Activated CD4-positive, alpha-beta T cell treated with anti-CD3 and anti-CD28 coated beads, Interleukin-2, amount 50 U/mL, for 1 hour (primary cell): ENCODE data around the gene CCDC158.
"Not testable (repeated sequence)": the region's sequence is repeated elsewhere in the genome, so short reads cannot be mapped to it uniquely, and the experiment has no call there.

ENCODE experiments used
- DNase-seq: peaks from one replicate; pipeline ENCODE4 v3.0.0-alpha.2; 2020

The CCDC158 gene

DNA sequence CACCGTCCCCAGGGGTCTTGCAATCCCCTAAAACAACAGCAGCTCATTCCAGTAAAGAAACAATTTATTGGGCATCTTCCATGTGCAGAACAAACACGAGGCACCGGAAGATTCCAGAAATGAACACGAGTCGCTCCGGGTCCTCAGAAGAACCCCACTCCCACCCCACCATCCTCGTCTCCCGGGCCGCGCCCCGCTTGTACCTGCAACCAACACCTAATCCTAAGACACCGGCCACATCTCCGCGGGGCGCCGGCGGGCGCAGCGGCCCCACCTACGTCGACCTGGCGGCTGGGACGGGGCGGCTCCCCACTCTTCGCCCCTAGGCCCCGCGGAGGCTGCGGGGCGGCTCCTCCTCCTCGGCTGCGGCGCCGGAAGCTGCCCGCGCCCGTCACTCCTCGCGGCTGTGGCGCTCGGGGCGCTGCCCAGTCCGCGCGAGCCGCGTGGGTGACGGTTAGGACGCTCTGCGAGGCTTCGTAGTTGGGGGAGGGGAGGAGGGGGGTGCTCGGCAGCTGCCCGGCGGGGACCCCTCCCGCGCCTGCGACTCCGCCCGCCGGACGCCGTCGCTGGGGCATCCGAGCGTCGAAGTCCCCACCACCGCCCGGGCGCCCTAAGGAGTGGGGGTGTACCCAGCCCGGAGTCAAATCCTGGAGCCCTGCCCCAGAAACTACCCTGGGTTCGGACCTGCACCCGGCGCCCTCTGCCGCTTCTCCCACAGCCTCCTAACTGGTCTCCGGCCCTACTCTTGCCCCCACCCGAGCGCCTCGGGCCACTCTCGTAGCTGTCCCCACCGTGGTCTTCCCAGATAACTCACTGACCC is at the start of gene CCDC158:
CCDC158 (minus strand) TSS at position 380 of the 820 bp plus-strand sequence. CDS start 17,934 bp downstream, outside the sequence.
- DNase-seq, result no peak

DNA sequence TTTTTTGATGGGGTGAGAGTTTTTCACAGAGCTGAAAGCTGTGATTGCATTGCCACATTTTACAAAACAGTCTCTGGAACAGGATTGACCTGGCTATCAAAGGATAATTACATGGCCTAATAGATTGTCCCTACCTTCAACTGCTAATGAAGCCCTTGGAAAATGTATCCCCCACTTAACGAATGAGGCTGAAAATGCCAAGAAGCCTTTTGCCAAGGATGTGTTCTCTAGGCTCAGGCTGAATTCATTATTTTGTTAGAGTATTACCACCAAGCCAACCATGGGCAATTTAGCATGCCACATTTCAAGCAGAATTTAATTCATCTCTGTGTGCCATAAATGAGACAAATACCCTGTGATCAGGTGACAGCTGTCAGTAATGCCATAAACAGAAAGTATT is 49.6 kb upstream of the CCDC158 start:
- no peak for DNase-seq

DNA sequence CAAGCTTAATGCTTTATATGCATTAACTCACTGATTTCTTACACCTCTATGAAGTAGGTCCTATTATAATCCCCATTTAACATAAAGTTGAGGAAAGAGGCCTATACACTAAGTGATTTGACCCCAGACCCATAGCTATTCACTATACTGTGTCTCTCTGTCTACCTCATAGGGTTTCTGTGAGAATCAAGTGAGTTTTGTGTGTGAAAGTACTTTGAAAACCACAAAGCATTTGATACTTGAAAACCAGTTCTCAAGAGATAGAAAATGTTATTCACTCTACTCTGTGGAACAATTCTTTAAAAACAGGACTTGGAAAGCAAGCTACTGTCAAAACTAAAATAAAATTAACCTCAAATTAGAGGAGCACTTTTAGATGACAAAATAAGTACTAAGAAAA is 49.1 kb upstream of the CCDC158 start:
- no peak for DNase-seq

DNA sequence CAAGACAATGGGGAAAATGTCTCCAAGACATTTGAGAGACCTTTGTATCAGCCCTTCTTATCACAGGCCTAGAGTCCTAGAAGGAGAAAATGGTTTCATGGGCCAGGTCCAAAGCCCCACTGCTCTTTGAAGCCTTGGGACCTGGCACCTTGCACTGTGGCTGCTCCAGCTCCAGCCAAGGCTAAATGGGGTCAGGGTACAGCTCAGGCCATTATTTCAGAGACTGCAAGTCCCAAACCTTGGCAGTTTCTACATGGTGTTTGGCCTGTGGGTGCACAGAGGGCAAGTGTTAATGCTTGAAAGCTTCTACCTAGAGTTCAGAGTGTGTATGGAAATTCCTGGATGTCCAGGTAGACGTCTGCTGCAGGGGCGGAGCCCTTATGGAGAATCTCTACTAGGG is 42.6 kb upstream of the CCDC158 start:
- DNase-seq, result no peak

DNA sequence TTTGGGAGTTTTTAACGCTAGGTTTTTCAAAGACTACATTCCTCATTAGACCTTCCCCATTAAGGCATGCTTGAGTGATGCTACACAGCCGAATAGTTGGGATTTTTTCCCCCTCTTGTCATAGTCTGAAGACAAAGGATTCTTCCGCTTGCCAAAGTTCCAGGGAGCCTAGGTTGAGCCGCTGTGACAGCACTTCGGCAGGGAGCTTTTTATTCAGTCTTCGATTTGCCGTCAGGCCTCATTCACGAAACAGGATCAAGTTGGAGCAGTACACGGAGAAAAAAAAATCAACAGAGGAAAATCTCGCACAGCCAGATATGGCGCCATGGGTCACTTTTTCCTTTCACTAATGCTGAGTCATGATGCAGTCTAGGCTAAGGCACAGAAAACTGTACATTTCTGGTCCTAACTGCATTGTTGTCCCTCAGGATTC is 38.4 kb upstream of the CCDC158 start:
- no peak for DNase-seq

DNA sequence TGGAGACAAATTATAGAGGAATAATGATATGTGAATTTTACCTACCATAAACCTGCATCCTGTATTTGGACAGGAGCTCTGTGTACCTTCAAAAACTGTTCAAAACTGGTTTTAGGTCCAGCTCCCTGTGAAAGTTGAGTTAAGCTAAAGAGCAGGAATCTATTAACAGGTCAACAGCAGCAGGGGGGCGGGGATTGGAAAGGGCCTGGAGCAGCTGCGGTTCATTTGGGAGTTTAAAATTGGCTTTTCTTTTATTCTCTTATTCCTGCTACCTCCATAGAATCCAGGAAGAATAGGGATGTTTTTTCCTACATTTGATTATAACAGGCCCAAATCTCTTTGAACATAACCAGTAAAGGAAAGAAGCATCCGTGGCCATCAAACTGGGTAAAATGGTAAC is 37.9 kb upstream of the CCDC158 start:
- no peak for DNase-seq

DNA sequence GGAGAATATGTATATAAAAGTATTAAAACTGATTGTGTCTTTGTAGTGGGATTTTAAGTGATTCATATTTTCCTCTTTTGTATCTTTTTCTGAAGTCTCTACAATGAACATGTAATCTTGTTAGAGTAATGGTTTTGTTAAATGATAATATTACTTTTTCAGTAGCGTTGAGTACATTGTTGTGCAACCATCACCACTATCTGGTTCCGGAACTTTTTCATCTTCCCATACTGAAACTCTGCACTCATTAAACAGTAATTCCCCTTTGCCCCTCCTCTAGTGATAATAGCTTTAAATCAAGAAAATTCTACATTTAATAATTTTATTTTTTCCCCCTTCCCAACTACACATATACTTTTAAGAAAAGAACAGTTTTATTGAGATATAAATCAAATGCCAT is 37.4 kb upstream of the CCDC158 start:
- DNase-seq, result no peak

DNA sequence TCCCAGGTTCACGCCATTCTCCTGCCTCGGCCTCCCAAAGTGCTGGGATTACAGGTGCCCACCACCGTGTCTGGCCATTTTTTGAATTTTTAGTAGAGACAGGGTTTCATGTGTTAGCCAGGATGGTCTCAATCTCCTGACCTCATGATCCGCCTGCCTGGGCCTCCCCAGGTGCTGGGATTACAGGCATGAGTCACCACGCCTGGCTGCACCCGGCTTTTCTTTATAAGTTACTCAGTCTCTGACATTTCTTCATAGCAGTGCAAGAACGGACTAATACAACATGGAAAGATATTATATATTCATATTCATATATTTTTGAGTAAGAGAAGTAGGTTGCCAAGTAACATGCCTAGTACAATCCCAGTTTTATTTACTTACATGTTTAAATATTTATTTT is 36.9 kb upstream of the CCDC158 start:
- DNase-seq, result no peak

DNA sequence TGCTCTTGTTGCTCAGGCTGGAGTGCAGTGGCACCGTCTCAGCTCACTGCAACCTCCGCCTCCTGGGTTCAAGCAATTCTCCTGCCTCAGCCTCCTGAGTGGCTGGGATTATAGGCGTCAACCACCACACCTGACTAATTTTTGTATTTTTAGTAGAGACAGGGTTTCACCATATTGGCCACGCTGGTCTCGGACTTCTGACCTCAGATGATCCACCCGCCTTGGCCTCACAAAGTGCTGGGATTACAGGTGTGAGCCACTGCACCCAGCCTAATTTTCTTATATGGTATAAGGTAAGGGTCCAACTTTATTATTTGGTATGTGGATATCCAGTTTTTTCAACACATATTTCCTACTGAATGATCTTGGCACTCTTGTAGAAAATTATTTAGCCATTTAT is 33.1 kb upstream of the CCDC158 start:
- DNase-seq, result not testable (repeated sequence)

DNA sequence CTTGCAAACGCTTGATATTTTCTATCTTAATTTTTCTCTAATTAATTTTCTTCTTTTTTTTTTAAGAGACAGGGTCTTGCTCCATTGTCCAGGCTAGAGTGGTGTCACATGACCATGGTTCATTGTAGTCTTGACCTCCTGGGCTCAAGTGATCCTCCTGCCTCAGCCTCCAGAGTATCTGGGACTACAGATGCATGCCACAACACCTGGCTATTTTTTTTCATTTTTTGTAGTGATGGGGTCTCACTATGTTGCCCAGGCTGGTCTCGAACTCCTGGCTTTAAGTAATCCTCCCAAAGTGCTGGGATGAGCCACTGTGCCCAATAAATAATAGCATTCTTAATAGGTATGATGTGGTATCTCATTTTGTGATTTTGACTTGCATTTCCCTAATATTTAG is 32.3 kb upstream of the CCDC158 start:
- DNase-seq, result no peak

DNA sequence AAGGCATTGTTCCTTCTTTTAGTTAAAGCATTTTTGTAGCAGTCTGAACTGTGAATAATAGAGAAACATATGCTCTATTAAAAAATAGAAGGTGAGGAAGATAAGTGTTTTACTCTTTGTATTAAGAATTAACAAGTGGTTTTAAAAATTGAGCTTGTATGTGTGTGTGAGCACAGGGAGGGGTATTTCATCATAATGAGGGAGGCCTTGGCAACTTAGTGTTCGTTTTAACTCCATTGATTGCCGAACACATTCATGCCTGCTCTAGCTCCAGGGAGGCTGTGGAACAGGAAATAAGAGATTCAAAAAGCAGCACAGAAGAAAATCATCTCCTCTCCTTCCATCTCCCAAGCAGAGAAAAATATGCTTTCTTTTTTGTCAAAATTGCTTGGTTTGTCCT is 28.9 kb upstream of the CCDC158 start:
- DNase-seq, result no peak

DNA sequence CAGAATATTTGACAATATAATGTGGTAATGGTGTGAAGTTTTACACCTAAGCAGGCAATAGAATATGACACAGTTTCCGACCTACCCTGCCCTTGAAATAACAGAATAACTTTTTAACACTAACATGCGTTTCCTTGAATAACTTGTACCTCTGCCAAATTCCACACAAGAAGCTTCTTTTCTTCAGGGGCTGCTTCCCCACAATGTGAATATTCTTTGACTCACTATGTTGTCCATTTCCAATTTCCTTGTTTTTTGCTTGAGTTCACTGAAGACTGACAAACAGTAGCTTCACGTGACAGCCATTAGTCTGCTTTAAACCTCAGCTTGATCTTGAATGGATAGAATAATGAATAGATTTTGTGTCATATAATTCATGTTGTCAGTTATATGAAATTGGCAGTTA is 28.4 kb upstream of the CCDC158 start:
- DNase-seq, result no peak

DNA sequence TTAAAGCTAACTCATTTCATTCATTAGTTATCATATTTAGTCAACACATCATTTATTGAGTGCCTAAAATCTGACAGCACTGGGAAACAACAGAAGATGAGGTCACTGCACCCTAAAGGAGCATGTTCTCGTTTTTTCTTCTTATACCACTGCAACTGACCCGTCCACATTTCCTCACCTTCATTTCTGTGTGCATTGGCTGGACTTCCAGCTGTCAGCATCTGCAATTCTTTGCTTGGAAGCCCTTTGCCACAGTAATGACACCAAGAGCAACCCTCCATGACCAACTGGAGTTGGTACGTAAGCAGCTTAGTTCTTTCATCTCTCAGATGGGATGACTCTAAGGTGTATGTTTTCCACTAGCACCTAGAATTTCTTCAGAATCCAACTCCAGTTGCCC is 27.3 kb upstream of the CCDC158 start:
- DNase-seq, result no peak

DNA sequence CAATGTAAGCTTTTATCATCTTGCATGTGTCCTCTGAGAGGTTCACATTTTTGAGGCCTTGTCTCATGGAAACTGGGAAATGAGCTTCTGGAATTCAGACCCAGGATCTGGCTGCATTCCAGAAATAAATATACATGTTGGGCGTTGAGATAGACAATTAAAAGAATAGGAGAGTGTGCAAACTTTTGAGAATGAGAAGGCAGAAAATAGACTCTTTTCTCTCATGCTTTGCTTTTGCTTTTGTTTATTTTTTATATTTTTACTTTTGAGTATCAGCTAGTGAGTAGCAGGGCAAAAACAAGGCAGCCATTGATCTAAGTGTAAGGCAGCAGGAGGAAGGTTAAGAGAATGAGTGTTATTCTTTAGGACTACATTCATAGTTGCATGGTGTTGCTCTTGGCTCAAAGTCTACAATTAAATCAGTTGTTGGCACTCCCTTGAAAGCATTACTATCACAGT is 26.5 kb upstream of the CCDC158 start:
- DNase-seq, result no peak

DNA sequence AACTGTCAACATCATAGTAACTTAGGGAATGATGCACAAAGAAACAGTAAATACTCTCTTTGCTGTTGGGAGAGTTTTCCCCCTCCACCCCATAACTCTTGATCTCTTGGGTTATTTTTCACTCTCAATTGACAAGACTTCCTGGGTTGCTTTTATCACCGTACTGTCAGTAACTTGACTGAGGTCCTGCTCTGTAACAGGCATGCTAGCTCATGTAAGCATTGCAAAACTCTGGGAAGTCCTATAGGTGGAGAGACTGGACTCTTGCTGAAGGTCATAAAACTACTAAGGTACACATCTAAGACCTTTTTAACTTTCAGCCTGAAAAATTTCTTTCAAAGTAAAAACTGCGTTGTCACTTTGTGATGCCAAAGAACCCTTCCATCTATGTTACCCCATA is 25.0 kb upstream of the CCDC158 start:
- DNase-seq, result no peak

DNA sequence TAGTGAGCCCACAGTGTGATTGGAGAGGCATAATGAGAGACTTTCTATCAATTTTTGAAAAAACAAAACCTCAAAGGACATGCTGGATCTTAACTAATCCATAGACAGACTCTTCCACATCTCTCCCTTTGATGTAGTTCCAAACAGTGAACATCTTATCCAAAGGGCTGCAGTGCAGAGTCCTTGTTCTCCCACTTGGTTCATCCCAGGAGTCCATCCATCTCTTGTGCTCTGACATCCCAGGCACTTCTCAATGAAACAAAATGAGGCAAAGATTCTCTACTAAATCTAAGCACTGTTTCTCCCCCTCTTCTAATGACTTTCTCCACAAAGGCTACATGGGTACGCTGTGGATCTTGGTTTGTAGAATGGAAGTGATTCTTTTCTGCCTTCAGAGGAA is 22.4 kb upstream of the CCDC158 start:
- no peak for DNase-seq

DNA sequence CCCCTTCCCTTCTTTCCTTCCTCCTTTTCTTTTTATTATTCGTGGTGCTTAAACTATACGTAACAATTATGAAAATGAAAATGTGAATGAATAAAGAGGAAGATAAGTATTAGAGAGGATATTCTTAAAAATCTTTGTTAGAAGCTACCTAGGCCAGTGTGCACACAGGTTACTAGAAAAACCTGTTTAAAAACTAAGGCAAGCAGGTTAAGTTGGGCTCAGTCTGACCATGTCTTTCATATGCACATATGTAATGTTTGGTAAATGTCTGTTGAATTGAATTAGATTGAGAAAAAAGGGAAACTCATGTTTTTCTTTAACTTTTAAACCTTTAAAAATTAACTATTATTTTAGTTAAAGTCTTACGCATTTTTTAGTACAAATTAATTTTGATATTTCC is 21.9 kb upstream of the CCDC158 start:
- DNase-seq, result no peak

DNA sequence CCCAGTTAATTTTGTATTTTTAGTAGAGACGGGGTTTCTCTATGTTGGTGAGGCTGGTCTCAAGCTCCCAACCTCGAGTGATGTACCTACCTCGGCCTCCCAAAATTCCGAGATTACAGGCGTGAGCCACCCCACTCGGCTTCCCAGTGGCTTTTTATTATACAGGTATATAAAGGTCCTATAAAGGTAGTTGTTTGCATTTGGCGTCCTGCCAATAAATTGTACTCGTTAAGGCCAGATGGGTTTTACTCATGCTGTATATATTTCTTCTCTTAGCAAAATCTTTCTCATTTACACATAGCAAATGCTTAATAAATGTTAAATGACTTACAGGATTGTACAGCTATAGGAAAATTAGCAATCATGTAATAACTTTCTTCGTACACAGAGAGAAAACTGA is 20.9 kb upstream of the CCDC158 start:
- DNase-seq, result no peak

DNA sequence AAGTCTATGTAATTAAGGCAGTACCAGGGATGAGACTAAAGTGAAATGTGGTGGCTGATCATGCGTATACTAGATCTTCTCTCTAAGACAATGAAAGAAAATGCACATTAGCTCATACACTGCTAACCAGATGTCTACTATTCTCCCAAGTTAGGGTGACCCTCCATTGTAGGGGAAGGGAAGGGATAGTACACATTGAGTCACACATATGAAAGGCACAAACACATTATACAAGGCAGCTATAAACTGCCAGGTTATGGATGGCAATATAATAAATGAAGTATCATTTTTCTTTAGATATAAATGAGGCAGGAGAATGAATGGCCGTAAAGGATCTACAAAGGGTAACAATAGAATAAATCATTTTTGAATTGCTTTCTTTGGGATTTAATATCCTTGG is 18.6 kb upstream of the CCDC158 start:
- DNase-seq, result no peak

DNA sequence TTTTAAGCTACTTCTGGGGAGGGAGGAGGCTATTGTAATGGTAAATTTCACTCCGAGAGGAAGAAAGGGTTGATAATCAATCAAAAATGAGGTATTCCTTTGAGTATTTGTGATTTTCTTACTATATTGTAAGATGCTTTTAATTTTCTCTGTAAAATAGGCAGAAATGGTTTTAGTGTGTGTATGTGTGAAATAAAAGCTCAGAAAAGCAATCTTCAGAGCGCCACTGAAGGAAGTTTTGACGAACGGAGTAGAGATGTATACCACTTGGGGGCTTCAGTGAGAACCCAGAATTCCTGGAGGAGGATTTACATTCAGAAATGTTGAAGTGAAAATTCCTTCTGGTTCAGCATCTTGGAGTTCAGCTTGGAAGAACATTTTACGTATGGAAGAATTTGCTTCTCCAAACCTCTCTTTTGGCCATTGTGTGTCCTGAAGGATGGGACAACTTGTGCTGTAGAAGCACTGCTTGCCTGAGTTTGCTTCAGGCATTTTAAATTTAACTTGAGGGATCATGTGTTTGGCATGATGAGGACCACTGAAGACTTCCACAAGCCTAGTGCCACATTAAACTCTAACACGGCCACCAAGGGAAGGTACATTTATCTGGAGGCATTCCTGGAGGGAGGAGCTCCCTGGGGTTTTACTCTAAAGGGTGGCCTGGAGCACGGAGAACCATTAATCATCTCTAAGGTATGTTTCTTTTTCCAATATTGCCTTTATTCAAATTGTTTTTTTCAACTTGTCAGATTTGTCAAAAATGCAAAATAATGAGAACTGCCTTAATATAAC is 14.8 kb upstream of the CCDC158 start:
- no peak for DNase-seq

DNA sequence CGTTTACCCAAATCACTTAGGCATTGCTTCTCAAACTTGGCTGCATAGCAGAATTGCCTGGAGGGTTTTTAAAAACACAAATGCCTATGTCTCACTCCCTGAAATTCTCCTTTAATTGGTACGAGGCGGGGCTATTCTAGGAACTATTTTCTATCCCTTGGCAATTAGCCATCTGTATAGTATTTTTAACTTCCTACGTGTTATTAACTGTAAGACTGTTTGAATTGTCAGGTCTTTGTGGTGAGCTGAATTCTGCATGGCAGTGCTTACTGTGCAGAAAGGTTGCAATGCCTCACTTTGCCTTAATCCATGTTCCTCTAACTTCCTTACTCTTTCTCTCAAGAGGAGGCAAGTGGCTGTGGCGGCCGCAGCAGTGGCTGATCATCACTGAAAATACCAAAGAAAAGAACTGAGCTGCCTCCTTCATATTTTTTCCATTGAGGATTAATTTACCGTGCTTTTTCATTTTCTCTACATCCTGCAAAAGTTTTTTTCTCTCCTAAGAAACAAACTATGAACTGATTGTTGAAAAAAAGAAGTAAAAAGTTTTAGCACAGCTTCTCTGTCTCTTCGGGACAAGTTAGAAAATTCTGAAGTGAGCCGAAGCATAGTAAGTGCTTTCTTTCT is 14.1 kb upstream of the CCDC158 start, which contains the start of gene SHROOM3:
SHROOM3 (plus strand) TSS at position 329 of the 627 bp plus-strand sequence. CDS start 824 bp downstream, outside the sequence.
- no peak for DNase-seq

DNA sequence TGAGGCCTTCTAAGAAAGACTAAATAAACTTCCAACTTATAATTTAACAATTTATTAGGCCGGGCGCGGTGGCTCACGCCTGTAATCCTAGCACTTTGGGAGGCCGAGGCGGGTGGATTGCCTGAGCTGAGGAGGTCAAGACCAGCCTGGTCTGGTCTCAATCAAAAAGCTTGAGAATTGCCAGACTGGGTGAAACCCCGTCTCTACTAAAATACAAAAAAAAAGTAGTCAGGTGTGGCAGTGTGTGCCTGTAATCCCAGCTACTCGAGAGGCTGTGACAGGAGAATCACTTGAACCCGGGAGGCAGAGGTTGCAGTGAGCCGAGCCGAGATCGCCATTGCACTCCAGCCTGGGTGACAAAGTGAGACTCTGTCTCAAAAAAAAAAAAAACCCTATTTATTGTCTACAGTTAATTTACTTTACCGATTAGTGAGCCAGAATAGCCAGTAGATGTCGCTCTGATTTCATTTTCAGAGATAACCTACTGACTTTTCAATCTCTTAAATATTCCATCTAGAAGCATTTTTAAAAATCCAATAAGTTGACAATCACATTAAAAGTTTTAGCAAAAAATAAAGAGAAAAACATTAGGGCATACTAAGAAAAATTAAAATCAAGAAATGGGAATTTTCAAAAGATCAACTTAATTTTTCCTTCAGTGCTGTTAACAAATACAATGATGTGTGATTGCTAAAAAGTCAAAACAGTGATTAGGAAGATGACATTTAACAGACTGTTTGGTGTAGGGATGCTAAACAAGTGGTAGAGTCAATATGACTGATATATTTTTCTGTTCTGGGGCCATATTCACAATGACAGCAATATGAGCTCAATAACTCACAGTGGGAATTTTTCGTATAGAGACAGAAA is 9.8 kb upstream of the CCDC158 start:
- DNase-seq, result no peak

DNA sequence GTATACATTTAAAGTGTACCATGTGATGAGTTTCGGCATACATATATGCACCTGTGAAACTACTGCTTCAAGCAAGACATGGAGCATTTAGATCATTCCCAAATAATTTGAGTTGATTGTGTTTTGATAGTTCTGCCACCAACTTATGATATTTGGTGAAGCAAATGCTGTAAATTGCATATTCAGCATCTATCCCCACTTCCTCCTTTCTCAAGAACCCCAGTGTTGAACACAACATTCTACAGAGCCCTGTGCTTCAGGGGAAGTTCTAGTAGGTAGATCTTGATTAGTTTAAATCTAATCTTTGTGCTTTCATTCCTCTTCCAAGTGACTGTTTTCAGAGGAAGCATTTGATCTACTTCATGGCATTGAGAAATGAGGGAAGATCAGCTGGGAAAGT is 8.7 kb upstream of the CCDC158 start:
- DNase-seq, result no peak
